ENCODE measurements around the gene TTC21B. TPM values are rescaled to one million over a fixed set of nuclear protein-coding genes. Genes with fewer than 3 reads are reported as not detected.
"Not testable (repeated sequence)": the region's sequence is repeated elsewhere in the genome, so short reads cannot be mapped to it uniquely, and the experiment has no call there.

TTC21B gene
- total RNA-seq, 1 donor from 2014 or later = 40.5 TPM

DNA sequence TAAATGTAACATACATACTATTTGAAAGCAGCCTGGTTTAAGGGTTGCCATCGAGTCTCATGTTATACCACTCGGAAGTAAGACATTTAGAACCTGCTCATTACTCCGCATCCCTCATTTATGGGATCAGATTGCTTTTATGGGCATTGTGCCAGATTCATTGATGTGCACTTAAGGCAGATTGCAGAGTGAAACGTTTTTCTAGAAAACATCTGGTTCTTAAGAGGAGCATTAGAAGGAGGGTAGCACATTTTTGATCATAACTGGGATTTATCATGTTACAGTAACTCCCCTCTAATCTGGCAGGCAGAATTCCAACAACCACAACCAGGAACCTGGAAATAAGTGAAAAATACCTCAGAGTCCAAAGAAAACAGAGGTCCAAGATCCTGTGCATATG is 85.4 kb downstream of the TTC21B start:
- no peak overlapping the region for H3K4me3 ChIP-seq
- peaks cover 0 to 13% of the 10 kb centered on the region in 2 donors for H3K36me3 ChIP-seq
- H3K4me1 ChIP-seq = no peaks in the 10 kb centered on the region
- no peaks in the 10 kb centered on the region for H3K9me3 ChIP-seq
- TF ChIP-seq, protein P1, sequence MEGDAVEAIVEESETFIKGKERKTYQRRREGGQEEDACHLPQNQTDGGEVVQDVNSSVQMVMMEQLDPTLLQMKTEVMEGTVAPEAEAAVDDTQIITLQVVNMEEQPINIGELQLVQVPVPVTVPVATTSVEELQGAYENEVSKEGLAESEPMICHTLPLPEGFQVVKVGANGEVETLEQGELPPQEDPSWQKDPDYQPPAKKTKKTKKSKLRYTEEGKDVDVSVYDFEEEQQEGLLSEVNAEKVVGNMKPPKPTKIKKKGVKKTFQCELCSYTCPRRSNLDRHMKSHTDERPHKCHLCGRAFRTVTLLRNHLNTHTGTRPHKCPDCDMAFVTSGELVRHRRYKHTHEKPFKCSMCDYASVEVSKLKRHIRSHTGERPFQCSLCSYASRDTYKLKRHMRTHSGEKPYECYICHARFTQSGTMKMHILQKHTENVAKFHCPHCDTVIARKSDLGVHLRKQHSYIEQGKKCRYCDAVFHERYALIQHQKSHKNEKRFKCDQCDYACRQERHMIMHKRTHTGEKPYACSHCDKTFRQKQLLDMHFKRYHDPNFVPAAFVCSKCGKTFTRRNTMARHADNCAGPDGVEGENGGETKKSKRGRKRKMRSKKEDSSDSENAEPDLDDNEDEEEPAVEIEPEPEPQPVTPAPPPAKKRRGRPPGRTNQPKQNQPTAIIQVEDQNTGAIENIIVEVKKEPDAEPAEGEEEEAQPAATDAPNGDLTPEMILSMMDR (IDR thresholded peaks at IDR 0.05) = no peak
- TF ChIP-seq POLR2AphosphoS5 (IDR thresholded peaks at IDR 0.05; ENCODE audit: insufficient read depth in 1 of 2, low read depth in 1 of 2) = no peak
- TF ChIP-seq POLR2A (IDR thresholded peaks at IDR 0.05) = no peak
- no peaks in the 10 kb centered on the region for H3K27me3 ChIP-seq
- DNase-seq (ENCODE audit: extremely low spot score in 2 of 2) = no peak
- intact Hi-C loops (cut with DNase I) = no loop called here
- no peak overlapping the region for H3K27ac ChIP-seq

DNA sequence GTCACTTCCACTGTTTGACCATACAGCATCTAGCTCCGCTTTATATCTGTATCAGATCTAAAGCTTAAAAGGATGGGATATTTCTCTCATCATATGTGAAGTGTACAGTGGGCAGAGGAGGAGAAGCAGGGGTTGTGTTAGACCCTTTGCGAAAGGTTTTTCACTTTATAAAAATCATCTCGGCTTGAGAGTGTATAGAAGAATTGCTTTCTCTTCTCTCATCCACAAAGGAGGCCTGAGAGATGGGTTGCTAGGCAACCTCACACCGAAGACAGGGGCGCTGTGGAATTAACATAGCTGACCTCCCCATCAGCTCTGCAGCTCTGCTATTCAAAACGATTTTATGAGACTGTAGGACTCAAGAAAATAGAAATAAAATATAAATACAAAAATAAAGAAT is 89.3 kb downstream of the TTC21B start:
- DNase-seq (ENCODE audit: extremely low spot score in 2 of 2) = no peak
- H3K27ac ChIP-seq = no peak overlapping the region
- no peak overlapping the region for H3K4me3 ChIP-seq
- TF ChIP-seq POLR2AphosphoS5 (IDR thresholded peaks at IDR 0.05; ENCODE audit: insufficient read depth in 1 of 2, low read depth in 1 of 2) (no peak), POLR2A (IDR thresholded peaks at IDR 0.05) (no peak)
- TF ChIP-seq, protein P1 (IDR thresholded peaks at IDR 0.05) = no peak
- H3K27me3 ChIP-seq = no peaks in the 10 kb centered on the region
- intact Hi-C loops (cut with DNase I) = no loop called here
- H3K36me3 ChIP-seq = no peaks in the 10 kb centered on the region
- H3K4me1 ChIP-seq = no peaks in the 10 kb centered on the region
- no peaks in the 10 kb centered on the region for H3K9me3 ChIP-seq

DNA sequence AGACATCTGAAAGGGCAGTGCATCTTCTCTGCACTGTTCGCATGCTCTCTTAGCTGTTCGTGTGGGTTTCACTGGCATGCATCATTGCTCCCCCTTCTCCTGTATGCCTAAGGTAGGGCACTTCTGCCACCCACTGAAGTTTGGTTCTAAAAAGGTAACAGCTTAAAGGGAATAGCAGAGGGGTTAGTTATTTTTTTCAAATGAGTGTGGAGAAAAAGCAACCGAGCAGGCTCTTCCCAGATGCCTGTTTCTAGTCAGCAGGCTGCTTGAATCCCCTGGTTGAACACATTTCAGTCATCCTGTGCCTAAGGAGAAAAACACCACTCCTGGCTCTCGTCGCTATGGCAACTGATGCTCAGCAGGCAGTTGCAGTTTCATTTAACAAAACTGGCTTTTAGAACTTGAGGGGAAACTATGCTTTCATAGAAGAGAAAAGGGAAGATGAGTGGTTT is 89.7 kb downstream of the TTC21B start:
- no peak for DNase-seq (ENCODE audit: extremely low spot score in 2 of 2)
- H3K36me3 ChIP-seq = no peaks in the 10 kb centered on the region
- H3K4me3 ChIP-seq = no peak overlapping the region
- no peak overlapping the region for H3K27ac ChIP-seq
- no peaks in the 10 kb centered on the region for H3K27me3 ChIP-seq
- H3K9me3 ChIP-seq = no peaks in the 10 kb centered on the region
- TF ChIP-seq POLR2AphosphoS5 (IDR thresholded peaks at IDR 0.05; ENCODE audit: insufficient read depth in 1 of 2, low read depth in 1 of 2) (no peak), POLR2A (IDR thresholded peaks at IDR 0.05) (no peak)
- TF ChIP-seq, protein P1 (IDR thresholded peaks at IDR 0.05) = no peak
- intact Hi-C loops (cut with DNase I) = no loop called here
- no peaks in the 10 kb centered on the region for H3K4me1 ChIP-seq

DNA sequence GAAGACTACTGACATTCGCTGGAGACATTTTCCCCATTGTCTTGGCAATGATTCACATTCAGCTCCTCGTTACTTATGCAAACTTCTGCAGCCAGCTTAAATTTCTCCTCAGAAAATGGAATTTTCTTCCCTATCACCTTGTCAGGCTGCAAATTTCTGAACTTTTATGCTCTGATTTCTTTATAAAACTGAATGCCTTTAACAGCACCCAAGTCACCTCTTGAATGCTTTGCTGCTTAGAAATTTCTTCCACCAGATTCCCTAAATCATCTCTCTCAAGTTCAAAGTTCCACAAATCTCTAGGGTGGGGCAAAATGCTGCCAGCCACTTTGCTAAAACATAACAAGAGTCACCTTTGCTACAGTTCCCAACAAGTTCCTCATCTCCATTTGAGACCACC is 92.5 kb downstream of the TTC21B start:
- H3K4me1 ChIP-seq; H3K36me3 ChIP-seq; H3K4me3 ChIP-seq; H3K27me3 ChIP-seq; intact Hi-C loops (cut with DNase I); H3K9me3 ChIP-seq; DNase-seq (ENCODE audit: extremely low spot score in 2 of 2); H3K27ac ChIP-seq: not testable (repeated sequence)

DNA sequence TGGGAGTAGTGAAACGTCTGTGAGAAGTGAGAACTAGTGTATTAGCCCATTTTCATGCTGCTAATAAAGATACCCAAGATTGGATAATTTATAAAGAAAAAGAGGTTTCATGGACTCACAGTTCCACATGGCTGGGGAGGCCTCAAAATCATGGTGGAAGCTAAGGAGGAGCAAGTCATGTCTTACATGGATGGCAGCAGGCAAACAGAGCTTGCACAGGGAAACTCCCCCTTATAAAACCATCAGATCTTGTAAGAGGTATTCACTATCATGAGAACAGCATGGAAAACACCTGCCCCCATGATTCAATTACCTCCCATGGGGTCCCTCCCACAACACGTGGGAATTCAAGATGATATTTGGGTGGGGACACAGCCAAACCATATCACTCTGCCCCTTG is 93.9 kb downstream of the TTC21B start:
- H3K36me3 ChIP-seq; H3K9me3 ChIP-seq; H3K4me1 ChIP-seq; H3K27ac ChIP-seq; H3K4me3 ChIP-seq; H3K27me3 ChIP-seq; DNase-seq (ENCODE audit: extremely low spot score in 2 of 2); intact Hi-C loops (cut with DNase I): not testable (repeated sequence)

DNA sequence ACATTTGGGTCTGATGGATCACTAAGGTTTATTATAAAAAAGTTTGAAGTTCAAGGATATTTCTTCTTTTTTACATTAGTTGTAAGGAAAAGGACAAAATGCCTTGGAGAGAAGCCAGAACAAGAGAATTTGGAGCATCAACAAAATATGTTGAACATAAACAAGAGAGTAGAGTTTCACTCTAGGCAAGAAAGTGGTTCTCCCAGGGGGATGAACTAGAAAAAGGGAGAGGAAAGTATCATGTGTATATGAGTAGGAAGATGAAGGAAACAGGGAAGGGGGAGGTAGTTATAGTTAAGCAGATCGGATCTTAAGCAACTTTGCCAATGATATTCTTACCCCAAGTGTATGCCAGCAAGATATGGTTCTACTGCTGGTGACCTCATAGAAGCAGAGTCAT is 95.7 kb downstream of the TTC21B start:
- Histone ChIP-seq H3K4me3 (no peak overlapping the region), H3K27me3 (no peaks in the 10 kb centered on the region), H3K27ac (no peak overlapping the region), H3K36me3 (no peaks in the 10 kb centered on the region), H3K4me1 (no peaks in the 10 kb centered on the region), H3K9me3 (no peaks in the 10 kb centered on the region)
- no peak for DNase-seq (ENCODE audit: extremely low spot score in 2 of 2)
- intact Hi-C loops (cut with DNase I) = no loop called here
- TF ChIP-seq POLR2AphosphoS5 (IDR thresholded peaks at IDR 0.05; ENCODE audit: insufficient read depth in 1 of 2, low read depth in 1 of 2) (no peak), POLR2A (IDR thresholded peaks at IDR 0.05) (no peak)
- TF ChIP-seq, protein P1 (IDR thresholded peaks at IDR 0.05) = no peak

Measured in vagina (tissue), 2 donors.